ENCODE results near the gene LAMA4.

Gene LAMA4

GRCh38 chr6:112253841-112254816 lies at the start of gene LAMA4:
LAMA4 (minus strand) TSS chr6:112254567; CDS start chr6:112254150, 417 bp downstream.
- peak; percentile 68 for DNase-seq

GRCh38 chr6:112302142-112302705 lies 47.9 kb upstream of the LAMA4 start:
- no peak for DNase-seq

- no peak for DNase-seq
These were observed 46.5 kb upstream of the LAMA4 start for GRCh38 chr6:112300896-112301295.

- DNase-seq: peak; percentile 11
These were observed 44.5 kb upstream of the LAMA4 start for GRCh38 chr6:112298816-112299281.

GRCh38 chr6:112298021-112298745 lies 43.8 kb upstream of the LAMA4 start:
- DNase-seq: peak; percentile 60

GRCh38 chr6:112296694-112297093 lies 42.3 kb upstream of the LAMA4 start:
- no peak for DNase-seq

- peak; percentile 65 for DNase-seq
These were observed 41.8 kb upstream of the LAMA4 start for GRCh38 chr6:112296122-112296521.

GRCh38 chr6:112291161-112291762 lies 36.9 kb upstream of the LAMA4 start:
- DNase-seq: no peak

GRCh38 chr6:112289038-112289566 lies 34.7 kb upstream of the LAMA4 start:
- peak; percentile 43 for DNase-seq

GRCh38 chr6:112288475-112288874 lies 34.1 kb upstream of the LAMA4 start:
- DNase-seq: peak; percentile 57

- DNase-seq: peak; percentile 78
These were observed 33.3 kb upstream of the LAMA4 start for GRCh38 chr6:112287577-112288225.

- DNase-seq: no peak
These were observed 32.3 kb upstream of the LAMA4 start for GRCh38 chr6:112286500-112287144.

GRCh38 chr6:112286010-112286409 lies 31.6 kb upstream of the LAMA4 start:
- no peak for DNase-seq

GRCh38 chr6:112284603-112285002 lies 30.2 kb upstream of the LAMA4 start:
- no peak for DNase-seq

GRCh38 chr6:112283621-112284020 lies 29.3 kb upstream of the LAMA4 start:
- DNase-seq: no peak

GRCh38 chr6:112281821-112282615 lies 27.7 kb upstream of the LAMA4 start:
- DNase-seq: peak; percentile 84

- DNase-seq: no peak
These were observed 24.9 kb upstream of the LAMA4 start for GRCh38 chr6:112279031-112279935.

GRCh38 chr6:112275365-112275764 lies 21.0 kb upstream of the LAMA4 start:
- no peak for DNase-seq

GRCh38 chr6:112274774-112275173 lies 20.4 kb upstream of the LAMA4 start:
- peak; percentile 12 for DNase-seq

GRCh38 chr6:112272799-112273198 lies 18.4 kb upstream of the LAMA4 start:
- no peak for DNase-seq
